ENCODE data around the gene GOLGA2. TPM values are rescaled to one million over a fixed set of nuclear protein-coding genes. Genes with fewer than 3 reads are reported as not detected.

GOLGA2 gene
- total RNA-seq, 1 donor from 2014 or later = 64.1 TPM

DNA sequence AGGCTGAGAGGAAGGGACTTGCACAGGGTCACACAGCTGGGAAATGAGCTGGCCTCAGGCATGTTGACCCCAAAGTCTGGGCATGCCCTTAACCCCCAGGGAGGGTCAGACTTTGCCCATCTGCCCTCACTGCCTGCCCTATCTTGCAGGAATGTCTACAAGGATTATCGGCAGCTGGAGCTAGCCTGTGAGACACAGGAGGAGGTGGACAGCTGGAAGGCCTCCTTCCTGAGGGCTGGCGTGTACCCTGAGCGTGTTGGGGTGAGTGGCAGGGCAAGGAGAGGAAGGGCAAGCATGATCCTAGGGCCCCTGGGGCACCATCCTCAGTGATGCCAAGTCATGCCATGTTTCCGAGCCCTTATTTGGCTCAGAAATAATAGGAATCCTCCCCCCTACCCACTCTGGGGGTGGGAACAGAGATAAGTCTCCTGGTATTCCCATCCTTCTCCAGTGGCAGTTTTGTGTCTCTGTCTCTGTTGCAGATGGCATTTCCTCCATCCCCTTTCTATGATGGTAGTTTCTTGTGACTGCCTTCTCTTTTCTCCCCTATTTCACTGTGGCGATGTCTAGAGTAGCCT, 28.5 kb downstream of the GOLGA2 start:
- TF ChIP-seq, protein P1, sequence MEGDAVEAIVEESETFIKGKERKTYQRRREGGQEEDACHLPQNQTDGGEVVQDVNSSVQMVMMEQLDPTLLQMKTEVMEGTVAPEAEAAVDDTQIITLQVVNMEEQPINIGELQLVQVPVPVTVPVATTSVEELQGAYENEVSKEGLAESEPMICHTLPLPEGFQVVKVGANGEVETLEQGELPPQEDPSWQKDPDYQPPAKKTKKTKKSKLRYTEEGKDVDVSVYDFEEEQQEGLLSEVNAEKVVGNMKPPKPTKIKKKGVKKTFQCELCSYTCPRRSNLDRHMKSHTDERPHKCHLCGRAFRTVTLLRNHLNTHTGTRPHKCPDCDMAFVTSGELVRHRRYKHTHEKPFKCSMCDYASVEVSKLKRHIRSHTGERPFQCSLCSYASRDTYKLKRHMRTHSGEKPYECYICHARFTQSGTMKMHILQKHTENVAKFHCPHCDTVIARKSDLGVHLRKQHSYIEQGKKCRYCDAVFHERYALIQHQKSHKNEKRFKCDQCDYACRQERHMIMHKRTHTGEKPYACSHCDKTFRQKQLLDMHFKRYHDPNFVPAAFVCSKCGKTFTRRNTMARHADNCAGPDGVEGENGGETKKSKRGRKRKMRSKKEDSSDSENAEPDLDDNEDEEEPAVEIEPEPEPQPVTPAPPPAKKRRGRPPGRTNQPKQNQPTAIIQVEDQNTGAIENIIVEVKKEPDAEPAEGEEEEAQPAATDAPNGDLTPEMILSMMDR (conservative IDR thresholded peaks at IDR 0.05) = no peak
- Mint-ChIP-seq H3K4me3 (peak overlapping the region; percentile 70), H3K27ac (ENCODE audit: unreplicated experiment) (peak overlapping the region; percentile 94), H3K36me3 (ENCODE audit: low read depth) (peaks cover 2% of the 10 kb centered on the region), H3K9me3 (no peaks in the 10 kb centered on the region), H3K4me1 (peaks cover 54% of the 10 kb centered on the region), H3K27me3 (ENCODE audit: low read depth) (peaks cover 2% of the 10 kb centered on the region)
- no peak for DNase-seq (ENCODE audit: low read depth, low spot score)

DNA sequence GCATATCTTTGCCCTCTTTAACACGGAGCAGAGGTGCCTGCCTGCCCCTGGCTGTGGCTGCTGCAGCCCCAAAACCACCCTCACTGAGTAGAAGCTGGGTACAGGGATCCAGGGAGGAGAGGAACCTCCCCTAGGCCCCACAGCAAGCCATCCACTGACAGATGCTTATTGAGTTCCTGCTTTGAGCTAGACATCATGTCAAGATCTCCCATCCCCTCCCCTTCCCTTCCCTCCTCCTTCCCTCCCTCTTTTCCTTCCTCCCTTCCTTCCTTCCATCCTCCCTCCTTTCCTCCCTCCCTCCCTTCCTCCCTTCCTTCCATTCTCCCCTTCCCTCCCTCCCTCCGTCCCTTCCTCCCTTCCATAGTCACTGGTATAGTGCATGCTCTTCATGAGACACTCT, 29.3 kb downstream of the GOLGA2 start:
- peaks cover 2% of the 10 kb centered on the region for H3K27me3 Mint-ChIP-seq (ENCODE audit: low read depth)
- peaks cover 54% of the 10 kb centered on the region for H3K4me1 Mint-ChIP-seq
- peaks cover 2% of the 10 kb centered on the region for H3K36me3 Mint-ChIP-seq (ENCODE audit: low read depth)
- TF ChIP-seq, protein P1 (conservative IDR thresholded peaks at IDR 0.05) = no peak
- no peaks in the 10 kb centered on the region for H3K9me3 Mint-ChIP-seq
- no peak for DNase-seq (ENCODE audit: low read depth, low spot score)
- H3K4me3 Mint-ChIP-seq = peak overlapping the region; percentile 23
- H3K27ac Mint-ChIP-seq (ENCODE audit: unreplicated experiment) = peak overlapping the region; percentile 94

DNA sequence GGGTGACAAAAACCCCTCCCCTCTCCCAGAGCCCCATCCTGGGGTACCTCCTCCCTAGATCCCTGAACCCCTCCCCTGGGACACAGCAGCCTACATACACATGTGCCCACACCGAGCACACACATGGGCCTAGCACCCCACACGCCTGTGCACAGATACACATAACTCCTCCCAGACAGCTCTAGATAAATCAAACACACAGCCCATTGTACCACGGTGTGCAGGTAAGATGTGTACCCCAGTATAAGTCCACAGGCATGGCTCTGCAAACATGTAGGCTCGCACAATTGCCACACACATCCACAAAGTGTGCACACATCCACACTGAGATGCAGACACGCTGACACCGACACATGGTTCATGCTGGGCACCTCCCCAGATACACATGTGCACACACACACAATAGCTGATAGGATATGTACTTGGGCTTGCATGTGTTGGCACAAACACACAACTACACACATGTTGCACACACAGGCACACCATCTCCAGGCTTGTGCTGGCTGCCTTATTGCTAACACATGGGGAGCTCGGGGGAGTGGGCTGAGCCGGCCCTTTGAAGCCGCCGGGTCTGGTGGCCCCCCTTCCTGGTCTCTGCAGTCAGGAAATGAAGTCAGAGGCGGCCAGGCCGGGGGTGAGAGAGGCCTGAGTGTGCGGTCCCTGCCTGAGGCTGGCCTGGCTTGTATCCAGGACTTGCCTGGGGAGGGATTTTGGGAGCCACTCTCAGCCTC, 30.2 kb downstream of the GOLGA2 start:
- H3K27me3 Mint-ChIP-seq (ENCODE audit: low read depth) = no peaks in the 10 kb centered on the region
- H3K27ac Mint-ChIP-seq (ENCODE audit: unreplicated experiment) = peak overlapping the region; percentile 94
- peaks cover 2% of the 10 kb centered on the region for H3K36me3 Mint-ChIP-seq (ENCODE audit: low read depth)
- H3K9me3 Mint-ChIP-seq = no peaks in the 10 kb centered on the region
- peaks cover 52% of the 10 kb centered on the region for H3K4me1 Mint-ChIP-seq
- H3K4me3 Mint-ChIP-seq = peak overlapping the region; percentile 65
- peak; percentile 51 for DNase-seq (ENCODE audit: low read depth, low spot score)
- TF ChIP-seq, protein P1 (conservative IDR thresholded peaks at IDR 0.05) = no peak

DNA sequence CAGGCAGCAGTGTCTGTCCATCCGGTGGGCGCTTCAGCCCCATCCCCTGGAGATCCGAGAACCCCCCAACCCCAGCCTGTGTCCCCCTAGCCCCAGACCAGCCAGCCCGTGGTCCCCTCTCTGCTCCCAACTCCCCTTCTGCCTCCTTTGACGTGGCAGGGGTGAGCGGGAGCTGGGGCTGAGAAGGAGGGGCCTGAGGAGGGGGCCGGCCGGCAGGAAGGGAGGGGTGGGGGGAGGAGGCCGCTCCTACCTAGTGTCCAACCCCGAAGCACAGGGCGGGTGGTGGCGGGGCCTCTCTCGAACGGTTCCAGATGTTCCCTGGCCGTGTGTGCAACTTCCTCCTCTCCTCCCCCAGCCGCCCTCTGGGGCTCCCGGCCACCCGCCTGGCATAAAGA, 31.0 kb downstream of the GOLGA2 start:
- H3K4me1 Mint-ChIP-seq = peaks cover 50% of the 10 kb centered on the region
- H3K36me3 Mint-ChIP-seq (ENCODE audit: low read depth) = peaks cover 2% of the 10 kb centered on the region
- H3K9me3 Mint-ChIP-seq = no peaks in the 10 kb centered on the region
- TF ChIP-seq, protein P1 (conservative IDR thresholded peaks at IDR 0.05) = no peak
- peak; percentile 63 for DNase-seq (ENCODE audit: low read depth, low spot score)
- no peaks in the 10 kb centered on the region for H3K27me3 Mint-ChIP-seq (ENCODE audit: low read depth)
- H3K4me3 Mint-ChIP-seq = peak overlapping the region; percentile 54
- no peak overlapping the region for H3K27ac Mint-ChIP-seq (ENCODE audit: unreplicated experiment)

DNA sequence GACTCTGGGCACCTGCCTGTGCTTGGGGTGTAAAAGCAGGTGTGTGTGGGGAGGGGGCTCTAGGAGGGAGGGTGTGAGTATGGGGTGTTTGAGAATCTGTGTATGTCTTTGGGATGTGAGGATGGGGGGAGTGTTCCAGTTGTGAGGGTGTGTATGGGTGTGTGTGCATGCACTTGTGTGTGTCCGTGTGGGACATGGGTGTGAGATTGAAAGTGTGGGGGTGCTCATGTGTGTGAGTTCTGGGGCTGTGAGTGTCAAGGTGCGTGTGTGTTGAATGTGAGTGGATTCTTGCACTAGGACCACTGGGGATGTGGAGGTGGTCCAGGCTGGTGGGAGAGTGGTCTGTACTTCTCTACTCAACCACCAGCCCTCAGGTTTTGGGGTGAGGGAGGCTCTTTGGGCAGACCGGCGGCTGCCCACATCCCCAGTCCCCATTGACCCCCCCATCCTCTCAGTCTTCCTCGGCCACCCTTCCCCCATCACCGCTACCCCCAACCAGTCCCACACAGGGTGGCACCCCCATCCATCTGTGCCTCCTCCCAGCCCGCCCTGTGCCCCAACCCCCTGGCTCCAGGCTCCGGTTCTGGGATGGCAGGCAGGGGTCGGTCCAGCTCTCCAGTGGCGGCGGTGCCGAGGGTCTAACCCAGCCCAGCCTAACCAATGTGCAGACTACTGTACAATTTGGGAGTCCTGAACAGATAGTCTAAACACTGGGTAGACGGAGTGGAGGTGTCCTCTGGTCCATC, 31.5 kb downstream of the GOLGA2 start:
- H3K27ac Mint-ChIP-seq (ENCODE audit: unreplicated experiment) = peak overlapping the region; percentile 93
- no peak for DNase-seq (ENCODE audit: low read depth, low spot score)
- TF ChIP-seq, protein P1 (conservative IDR thresholded peaks at IDR 0.05) = no peak

More for the DNA sequence above, 31.5 kb downstream of the GOLGA2 start:
- Mint-ChIP-seq H3K4me3 (peak overlapping the region; percentile 54), H3K27me3 (ENCODE audit: low read depth) (no peaks in the 10 kb centered on the region), H3K9me3 (no peaks in the 10 kb centered on the region), H3K4me1 (peaks cover 47% of the 10 kb centered on the region), H3K36me3 (ENCODE audit: low read depth) (peaks cover 2% of the 10 kb centered on the region)
